Eye (tissue), 1 donor: Measurements from ENCODE around the gene BPIFA3.
"Not testable (repeated sequence)": the region's sequence is repeated elsewhere in the genome, so short reads cannot be mapped to it uniquely, and the experiment has no call there.

Source experiments
- DNase-seq: peaks from one replicate; pipeline ENCODE4 v3.0.0-alpha.2; 2015

Gene BPIFA3

GRCh38 chr20:33217052-33217451 is at the start of gene BPIFA3:
TSS of gene BPIFA3 (plus strand) at chr20:33217352. CDS start at chr20:33217537, 185 bp downstream.
- no peak for DNase-seq

GRCh38 chr20:33167859-33168258 is 49.3 kb upstream of the BPIFA3 start, which contains the start of gene BPIFA2:
TSS of gene BPIFA2 (plus strand) at chr20:33168159. CDS start at chr20:33169146, 987 bp downstream.
- DNase-seq: no peak

GRCh38 chr20:33169176-33169794 is 47.9 kb upstream of the BPIFA3 start:
- DNase-seq: no peak

GRCh38 chr20:33172781-33173180 is 44.4 kb upstream of the BPIFA3 start:
- no peak for DNase-seq

GRCh38 chr20:33175123-33175522 is 42.0 kb upstream of the BPIFA3 start:
- no peak for DNase-seq

- DNase-seq: peak; percentile 16
These were observed 41.1 kb upstream of the BPIFA3 start for GRCh38 chr20:33176101-33176500.

GRCh38 chr20:33177866-33178265 is 39.3 kb upstream of the BPIFA3 start:
- no peak for DNase-seq

- DNase-seq: no peak
These were observed 38.4 kb upstream of the BPIFA3 start for GRCh38 chr20:33178726-33179125.

GRCh38 chr20:33180169-33180568 is 37.0 kb upstream of the BPIFA3 start:
- DNase-seq: no peak

GRCh38 chr20:33181482-33182093 is 35.6 kb upstream of the BPIFA3 start:
- no peak for DNase-seq

- DNase-seq: no peak
These were observed 33.8 kb upstream of the BPIFA3 start for GRCh38 chr20:33183312-33183711.

- DNase-seq: not testable (repeated sequence)
These were observed 32.0 kb upstream of the BPIFA3 start for GRCh38 chr20:33185031-33185590.

- no peak for DNase-seq
These were observed 29.7 kb upstream of the BPIFA3 start for GRCh38 chr20:33187491-33187890.

- DNase-seq: no peak
These were observed 28.7 kb upstream of the BPIFA3 start for GRCh38 chr20:33188421-33188820.

- DNase-seq: no peak
These were observed 25.7 kb upstream of the BPIFA3 start for GRCh38 chr20:33191484-33191883.

GRCh38 chr20:33191955-33192354 is 25.2 kb upstream of the BPIFA3 start:
- DNase-seq: no peak

GRCh38 chr20:33192912-33193501 is 24.1 kb upstream of the BPIFA3 start:
- no peak for DNase-seq

GRCh38 chr20:33199026-33199425 is 18.1 kb upstream of the BPIFA3 start:
- DNase-seq: no peak

GRCh38 chr20:33202451-33202850 is 14.7 kb upstream of the BPIFA3 start:
- DNase-seq: no peak

GRCh38 chr20:33203444-33203843 is 13.7 kb upstream of the BPIFA3 start:
- DNase-seq: no peak

- peak; percentile 90 for DNase-seq
These were observed 7.4 kb upstream of the BPIFA3 start for GRCh38 chr20:33209789-33210188.

- DNase-seq: no peak
These were observed 6.8 kb upstream of the BPIFA3 start for GRCh38 chr20:33210371-33210770.

- DNase-seq: peak; percentile 64
These were observed 5.2 kb upstream of the BPIFA3 start for GRCh38 chr20:33211817-33212424.

- no peak for DNase-seq
These were observed 7.2 kb downstream of the BPIFA3 start for GRCh38 chr20:33224399-33224798.
